ENCODE data around the gene PRR20D. TPM values are rescaled to one million over a fixed set of nuclear protein-coding genes. Genes with fewer than 3 reads are reported as not detected.

The PRR20D gene
- total RNA-seq, 1 donor from 2014 or later = not detected

- no peak for TF ChIP-seq EZH2 (IDR thresholded peaks at IDR 0.05; ENCODE audit: insufficient read depth, low read length)
- Histone ChIP-seq H3K4me2 (ENCODE audit: low read length) (no peak overlapping the region), H3K36me3 (ENCODE audit: insufficient read depth, low read length) (no peaks in the 10 kb centered on the region), H2AFZ (ENCODE audit: low read depth, low read length) (no peak overlapping the region), H3K27ac (ENCODE audit: low read depth, low read length) (no peak overlapping the region), H3K27me3 (ENCODE audit: insufficient read depth, low read length) (no peaks in the 10 kb centered on the region), H3K4me3 (ENCODE audit: insufficient read depth, low read depth, low read length) (no peak overlapping the region), H3K4me1 (ENCODE audit: insufficient read depth, low read length) (no peaks in the 10 kb centered on the region), H3K9me3 (ENCODE audit: insufficient read depth, low read depth, low read length) (no peaks in the 10 kb centered on the region), H3K9ac (ENCODE audit: low read length) (no peak overlapping the region), H3K79me2 (ENCODE audit: insufficient read depth, low read length) (no peaks in the 10 kb centered on the region), H4K20me1 (ENCODE audit: insufficient read depth, low read length) (no peaks in the 10 kb centered on the region)
- DNase-seq (ENCODE audit: low read depth) = no peak
- Mint-ChIP-seq H3K27me3 (ENCODE audit: low read depth, unreplicated experiment) (no peaks in the 10 kb centered on the region), H3K36me3 (ENCODE audit: low read depth, unreplicated experiment) (no peaks in the 10 kb centered on the region), H3K4me3 (ENCODE audit: unreplicated experiment) (no peak overlapping the region), H3K27ac (ENCODE audit: unreplicated experiment) (no peak overlapping the region), H3K4me1 (ENCODE audit: low read depth, unreplicated experiment) (no peaks in the 10 kb centered on the region), H3K9me3 (ENCODE audit: unreplicated experiment) (no peaks in the 10 kb centered on the region)
- FAIRE-seq = no peak
These were observed 31.5 kb upstream of the PRR20D start for GRCh38 chr13:57128909-57129308.

- no peak for DNase-seq (ENCODE audit: low read depth)
- Histone ChIP-seq H4K20me1 (ENCODE audit: insufficient read depth, low read length) (no peaks in the 10 kb centered on the region), H3K36me3 (ENCODE audit: insufficient read depth, low read length) (no peaks in the 10 kb centered on the region), H3K4me3 (ENCODE audit: insufficient read depth, low read depth, low read length) (no peak overlapping the region), H3K4me1 (ENCODE audit: insufficient read depth, low read length) (no peaks in the 10 kb centered on the region), H3K4me2 (ENCODE audit: low read length) (no peak overlapping the region), H3K27ac (ENCODE audit: low read depth, low read length) (no peak overlapping the region), H3K79me2 (ENCODE audit: insufficient read depth, low read length) (no peaks in the 10 kb centered on the region), H3K9me3 (ENCODE audit: insufficient read depth, low read depth, low read length) (no peaks in the 10 kb centered on the region), H3K27me3 (ENCODE audit: insufficient read depth, low read length) (no peaks in the 10 kb centered on the region), H2AFZ (ENCODE audit: low read depth, low read length) (no peak overlapping the region), H3K9ac (ENCODE audit: low read length) (no peak overlapping the region)
- H3K9me3 Mint-ChIP-seq (ENCODE audit: unreplicated experiment) = peaks cover 5% of the 10 kb centered on the region
- no peaks in the 10 kb centered on the region for H3K36me3 Mint-ChIP-seq (ENCODE audit: low read depth, unreplicated experiment)
- H3K27ac Mint-ChIP-seq (ENCODE audit: unreplicated experiment) = no peak overlapping the region
- FAIRE-seq = no peak
- TF ChIP-seq, protein P1, sequence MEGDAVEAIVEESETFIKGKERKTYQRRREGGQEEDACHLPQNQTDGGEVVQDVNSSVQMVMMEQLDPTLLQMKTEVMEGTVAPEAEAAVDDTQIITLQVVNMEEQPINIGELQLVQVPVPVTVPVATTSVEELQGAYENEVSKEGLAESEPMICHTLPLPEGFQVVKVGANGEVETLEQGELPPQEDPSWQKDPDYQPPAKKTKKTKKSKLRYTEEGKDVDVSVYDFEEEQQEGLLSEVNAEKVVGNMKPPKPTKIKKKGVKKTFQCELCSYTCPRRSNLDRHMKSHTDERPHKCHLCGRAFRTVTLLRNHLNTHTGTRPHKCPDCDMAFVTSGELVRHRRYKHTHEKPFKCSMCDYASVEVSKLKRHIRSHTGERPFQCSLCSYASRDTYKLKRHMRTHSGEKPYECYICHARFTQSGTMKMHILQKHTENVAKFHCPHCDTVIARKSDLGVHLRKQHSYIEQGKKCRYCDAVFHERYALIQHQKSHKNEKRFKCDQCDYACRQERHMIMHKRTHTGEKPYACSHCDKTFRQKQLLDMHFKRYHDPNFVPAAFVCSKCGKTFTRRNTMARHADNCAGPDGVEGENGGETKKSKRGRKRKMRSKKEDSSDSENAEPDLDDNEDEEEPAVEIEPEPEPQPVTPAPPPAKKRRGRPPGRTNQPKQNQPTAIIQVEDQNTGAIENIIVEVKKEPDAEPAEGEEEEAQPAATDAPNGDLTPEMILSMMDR (IDR thresholded peaks at IDR 0.05; ENCODE audit: insufficient read depth, low read depth, low read length) = no peak
- no peak for TF ChIP-seq EZH2 (IDR thresholded peaks at IDR 0.05; ENCODE audit: insufficient read depth, low read length)
- H3K4me1 Mint-ChIP-seq (ENCODE audit: low read depth, unreplicated experiment) = no peaks in the 10 kb centered on the region
- no peak overlapping the region for H3K4me3 Mint-ChIP-seq (ENCODE audit: unreplicated experiment)
- no peaks in the 10 kb centered on the region for H3K27me3 Mint-ChIP-seq (ENCODE audit: low read depth, unreplicated experiment)
These were observed 24.3 kb upstream of the PRR20D start for GRCh38 chr13:57136093-57136492.

- Histone ChIP-seq H2AFZ (ENCODE audit: low read depth, low read length) (no peak overlapping the region), H3K4me3 (ENCODE audit: insufficient read depth, low read depth, low read length) (no peak overlapping the region), H3K27me3 (ENCODE audit: insufficient read depth, low read length) (no peaks in the 10 kb centered on the region), H3K79me2 (ENCODE audit: insufficient read depth, low read length) (no peaks in the 10 kb centered on the region), H3K9ac (ENCODE audit: low read length) (no peak overlapping the region), H3K36me3 (ENCODE audit: insufficient read depth, low read length) (no peaks in the 10 kb centered on the region), H3K4me1 (ENCODE audit: insufficient read depth, low read length) (no peaks in the 10 kb centered on the region), H3K4me2 (ENCODE audit: low read length) (no peak overlapping the region), H4K20me1 (ENCODE audit: insufficient read depth, low read length) (no peaks in the 10 kb centered on the region), H3K27ac (ENCODE audit: low read depth, low read length) (no peak overlapping the region), H3K9me3 (ENCODE audit: insufficient read depth, low read depth, low read length) (no peaks in the 10 kb centered on the region)
- Mint-ChIP-seq H3K27me3 (ENCODE audit: low read depth, unreplicated experiment) (no peaks in the 10 kb centered on the region), H3K4me1 (ENCODE audit: low read depth, unreplicated experiment) (no peaks in the 10 kb centered on the region), H3K36me3 (ENCODE audit: low read depth, unreplicated experiment) (no peaks in the 10 kb centered on the region), H3K4me3 (ENCODE audit: unreplicated experiment) (no peak overlapping the region), H3K27ac (ENCODE audit: unreplicated experiment) (no peak overlapping the region), H3K9me3 (ENCODE audit: unreplicated experiment) (peaks cover 5% of the 10 kb centered on the region)
- FAIRE-seq = no peak
- TF ChIP-seq EZH2 (IDR thresholded peaks at IDR 0.05; ENCODE audit: insufficient read depth, low read length) = no peak
- DNase-seq (ENCODE audit: low read depth) = no peak
These were observed 22.8 kb upstream of the PRR20D start for GRCh38 chr13:57137585-57137984.

Measured in astrocyte (in vitro differentiated cells and primary cell).